WTC11 (cell line): Measurements from ENCODE around the gene CTSO. TPM values are rescaled to one million over a fixed set of nuclear protein-coding genes. Genes with fewer than 3 reads are reported as not detected.

Experiments used
- ATAC-seq: fragments of 200-7000 bp; cut with Tn5 transposase; 2 replicates; pipeline ENCODE4 v1.10.0; 2021; ENCODE audit warnings: mild to moderate bottlenecking, moderate library complexity
- CTCF ChIA-PET: fragments of 300-600 bp; sonication (Branson Sonifier 250); formaldehyde crosslinking; loops from one replicate; lab custom pipeline; 2021; ENCODE audit warnings: antibody characterized with exemption; lab: Charles Lee
- POLR2A ChIA-PET: fragments of 350-600 bp; sonication (Branson Sonifier 250); formaldehyde crosslinking; loops from one replicate; lab custom pipeline; 2021; ENCODE audit warnings: antibody characterized with exemption; lab: Charles Lee
- DNase-seq: peaks from one replicate; pipeline ENCODE4 v3.0.0; 2021; ENCODE audit warnings: low spot score
- H3K27ac Mint-ChIP-seq: 2 replicates; pipeline ENCODE4 v1.8.0; 2021; ENCODE audit warnings: mixed read lengths
- H3K27me3 Mint-ChIP-seq: 2 replicates; pipeline ENCODE4 v1.8.0; 2021; ENCODE audit warnings: low read depth, mild to moderate bottlenecking, moderate library complexity, mixed read lengths
- H3K36me3 Mint-ChIP-seq: 2 replicates; pipeline ENCODE4 v1.8.0; 2021; ENCODE audit warnings: mixed read lengths
- H3K4me1 Mint-ChIP-seq: 2 replicates; pipeline ENCODE4 v1.8.0; 2022; ENCODE audit warnings: mixed read lengths
- H3K4me3 Mint-ChIP-seq: 2 replicates; pipeline ENCODE4 v1.8.0; 2021; ENCODE audit warnings: mild to moderate bottlenecking, moderate library complexity, mixed read lengths
- H3K9me3 Mint-ChIP-seq: 2 replicates; pipeline ENCODE4 v1.8.0; 2021; ENCODE audit warnings: mixed read lengths
- CREM ChIP-seq: sonication (generic); formaldehyde crosslinking; IDR thresholded peaks from 2 replicates; pipeline ENCODE4 v1.8.1; 2022; ENCODE audit warnings: mild to moderate bottlenecking, missing genetic modification reagents, moderate library complexity
- GRHL2 ChIP-seq: fragments of 250-450 bp; sonication (Bioruptor Pico); IDR thresholded peaks from 2 replicates; pipeline ENCODE4 v1.8.0; 2022; ENCODE audit warnings: mild to moderate bottlenecking, moderate library complexity; ENCODE audit not compliant: insufficient replicate concordance, severe bottlenecking
- HMGA2 ChIP-seq: fragments of 250-450 bp; sonication (Bioruptor Pico); IDR thresholded peaks from 2 replicates; pipeline ENCODE4 v1.4.0; 2021; ENCODE audit warnings: mild to moderate bottlenecking, moderate library complexity
- MYBL2 ChIP-seq: sonication (generic); formaldehyde crosslinking; IDR thresholded peaks from 2 replicates; pipeline ENCODE4 v1.8.1; 2023; ENCODE audit warnings: mild to moderate bottlenecking, moderate library complexity, missing genetic modification reagents
- NFYB ChIP-seq: sonication (generic); formaldehyde crosslinking; conservative IDR thresholded peaks from 2 replicates; pipeline ENCODE4 v1.8.0; 2022; ENCODE audit warnings: low read depth, missing genetic modification reagents
- RELA ChIP-seq: sonication (generic); formaldehyde crosslinking; IDR thresholded peaks from 2 replicates; pipeline ENCODE4 v1.8.1; 2022; ENCODE audit warnings: missing genetic modification reagents, mild to moderate bottlenecking, borderline replicate concordance
- TEAD1 ChIP-seq: sonication (generic); formaldehyde crosslinking; IDR thresholded peaks from 2 replicates; pipeline ENCODE4 v1.8.0; 2022; ENCODE audit warnings: mild to moderate bottlenecking, missing genetic modification reagents
- TEAD4 ChIP-seq: sonication (generic); formaldehyde crosslinking; IDR thresholded peaks from 2 replicates; pipeline ENCODE4 v1.8.0; 2022; ENCODE audit warnings: mild to moderate bottlenecking, missing genetic modification reagents
- TP53 ChIP-seq: sonication (generic); formaldehyde crosslinking; IDR thresholded peaks from 2 replicates; pipeline ENCODE4 v1.8.1; 2023; ENCODE audit warnings: mild to moderate bottlenecking, missing genetic modification reagents
- ZBTB21 ChIP-seq: sonication (generic); formaldehyde crosslinking; IDR thresholded peaks from 2 replicates; pipeline ENCODE4 v1.8.1; 2023; ENCODE audit warnings: mild to moderate bottlenecking, missing genetic modification reagents, borderline replicate concordance
- ZNF671 ChIP-seq: fragments of 250-450 bp; sonication (Bioruptor Pico); IDR thresholded peaks from 2 replicates; pipeline ENCODE4 v1.8.0; 2021; ENCODE audit warnings: mild to moderate bottlenecking
- total RNA-seq: library from RNA; stranded (reverse); gene quantifications from 3 replicates; pipeline ENCODE4 v1.2.3, GENCODE V29; 2021
- TF ChIP-seq, protein P1 (sequence below): sonication (generic); formaldehyde crosslinking; IDR thresholded peaks from 2 replicates; pipeline ENCODE4 v1.8.0; 2023; ENCODE audit warnings: missing genetic modification reagents
- TF ChIP-seq, protein P2 (sequence below): sonication (generic); formaldehyde crosslinking; IDR thresholded peaks from 2 replicates; pipeline ENCODE4 v1.8.1; 2022; ENCODE audit warnings: missing genetic modification reagents, borderline replicate concordance
- TF ChIP-seq, protein P3 (sequence below): fragments of 250-450 bp; sonication (Bioruptor Pico); IDR thresholded peaks from 2 replicates; pipeline ENCODE4 v2.1.2; 2022; ENCODE audit warnings: mild to moderate bottlenecking, moderate library complexity
- TF ChIP-seq, protein P4 (sequence below): sonication (generic); formaldehyde crosslinking; IDR thresholded peaks from 2 replicates; pipeline ENCODE4 v1.8.0; 2022; ENCODE audit warnings: mild to moderate bottlenecking, missing genetic modification reagents
- TF ChIP-seq, protein P5 (sequence below): fragments of 250-450 bp; sonication (Bioruptor Pico); conservative IDR thresholded peaks from 2 replicates; pipeline ENCODE4 v1.9.0; 2021; ENCODE audit warnings: mild to moderate bottlenecking
- TF ChIP-seq, protein P6 (sequence below): sonication (generic); formaldehyde crosslinking; IDR thresholded peaks from 2 replicates; pipeline ENCODE4 v1.8.1; 2023; ENCODE audit warnings: mild to moderate bottlenecking, moderate library complexity, missing genetic modification reagents
- TF ChIP-seq, protein P7 (sequence below): fragments of 250-450 bp; sonication (Bioruptor Pico); IDR thresholded peaks from 2 replicates; pipeline ENCODE4 v1.9.0; 2021; ENCODE audit warnings: moderate library complexity, mild to moderate bottlenecking, inconsistent platforms, borderline replicate concordance
- TF ChIP-seq, protein P8 (sequence below): sonication (generic); formaldehyde crosslinking; IDR thresholded peaks from 2 replicates; pipeline ENCODE4 v1.8.1; 2023; ENCODE audit warnings: mild to moderate bottlenecking, missing genetic modification reagents, borderline replicate concordance

The CTSO gene
- total RNA-seq, 1 experiment from 2014 or later = 1.2 TPM

DNA sequence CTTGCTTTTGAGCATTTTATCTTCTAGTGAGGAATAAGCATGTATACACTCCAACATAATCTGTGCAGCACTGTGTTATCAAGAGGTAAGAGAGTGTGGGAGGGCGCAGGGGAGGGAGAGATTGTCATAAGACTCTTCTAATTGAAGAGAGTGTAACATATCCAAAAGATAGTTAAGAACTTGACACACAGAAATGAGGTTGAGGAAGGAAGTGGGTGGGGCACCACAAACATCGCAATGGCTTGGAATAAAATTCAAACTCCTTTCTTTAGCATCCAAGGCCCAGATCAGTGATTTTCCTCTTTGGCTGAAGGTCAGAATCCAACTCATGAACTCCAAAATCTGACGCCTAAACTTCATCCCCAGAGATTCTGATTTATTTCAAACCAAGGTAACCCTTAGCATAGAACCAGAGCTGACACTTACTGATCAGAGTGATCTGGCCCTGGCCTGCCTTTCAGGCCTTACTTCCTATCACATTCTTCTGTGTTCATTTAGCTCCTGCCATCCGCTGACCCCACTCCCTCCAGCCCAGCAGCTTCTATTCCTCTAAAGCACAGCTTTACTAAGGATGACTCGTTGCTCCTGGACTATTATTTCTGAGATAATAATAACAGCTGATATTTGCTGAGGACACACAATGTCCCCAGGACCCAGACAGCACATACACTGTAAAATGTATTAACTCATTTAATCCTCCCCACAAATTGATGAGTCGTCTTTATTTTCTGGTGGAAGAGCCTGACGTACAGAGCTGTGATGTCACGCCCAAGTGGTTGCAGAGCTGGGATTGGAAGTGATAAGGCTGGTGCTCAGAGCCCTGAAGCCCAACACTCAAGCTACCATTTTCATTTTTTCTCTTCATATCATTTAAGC lies 10.6 kb upstream of the CTSO start:
- Mint-ChIP-seq H3K4me3 (no peak overlapping the region), H3K9me3 (peaks cover 13% of the 10 kb centered on the region), H3K4me1 (peaks cover 9% of the 10 kb centered on the region), H3K27ac (no peak overlapping the region), H3K36me3 (no peaks in the 10 kb centered on the region; the same call in 1 of the 2 replicates), H3K27me3 (no peaks in the 10 kb centered on the region)
- no peak for DNase-seq
- ATAC-seq = no peak
- ChIA-PET POLR2A (no interaction called here), CTCF (no interaction called here)
- TF ChIP-seq, protein P1, sequence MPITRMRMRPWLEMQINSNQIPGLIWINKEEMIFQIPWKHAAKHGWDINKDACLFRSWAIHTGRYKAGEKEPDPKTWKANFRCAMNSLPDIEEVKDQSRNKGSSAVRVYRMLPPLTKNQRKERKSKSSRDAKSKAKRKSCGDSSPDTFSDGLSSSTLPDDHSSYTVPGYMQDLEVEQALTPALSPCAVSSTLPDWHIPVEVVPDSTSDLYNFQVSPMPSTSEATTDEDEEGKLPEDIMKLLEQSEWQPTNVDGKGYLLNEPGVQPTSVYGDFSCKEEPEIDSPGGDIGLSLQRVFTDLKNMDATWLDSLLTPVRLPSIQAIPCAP (CRISPR knock-in tag) = no peak
- TF ChIP-seq TP53 (CRISPR knock-in tag) (no peak), HMGA2 (CRISPR knock-in tag) (no peak), ZBTB21 (CRISPR knock-in tag) (no peak), TEAD1 (CRISPR knock-in tag) (no peak), TEAD4 (no peak), ZNF671 (no peak), NFYB (CRISPR knock-in tag) (no peak)
- TF ChIP-seq, protein P2, sequence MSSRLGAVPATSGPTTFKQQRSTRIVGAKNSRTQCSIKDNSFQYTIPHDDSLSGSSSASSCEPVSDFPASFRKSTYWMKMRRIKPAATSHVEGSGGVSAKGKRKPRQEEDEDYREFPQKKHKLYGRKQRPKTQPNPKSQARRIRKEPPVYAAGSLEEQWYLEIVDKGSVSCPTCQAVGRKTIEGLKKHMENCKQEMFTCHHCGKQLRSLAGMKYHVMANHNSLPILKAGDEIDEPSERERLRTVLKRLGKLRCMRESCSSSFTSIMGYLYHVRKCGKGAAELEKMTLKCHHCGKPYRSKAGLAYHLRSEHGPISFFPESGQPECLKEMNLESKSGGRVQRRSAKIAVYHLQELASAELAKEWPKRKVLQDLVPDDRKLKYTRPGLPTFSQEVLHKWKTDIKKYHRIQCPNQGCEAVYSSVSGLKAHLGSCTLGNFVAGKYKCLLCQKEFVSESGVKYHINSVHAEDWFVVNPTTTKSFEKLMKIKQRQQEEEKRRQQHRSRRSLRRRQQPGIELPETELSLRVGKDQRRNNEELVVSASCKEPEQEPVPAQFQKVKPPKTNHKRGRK (CRISPR knock-in tag) = no peak
- TF ChIP-seq, protein P3, sequence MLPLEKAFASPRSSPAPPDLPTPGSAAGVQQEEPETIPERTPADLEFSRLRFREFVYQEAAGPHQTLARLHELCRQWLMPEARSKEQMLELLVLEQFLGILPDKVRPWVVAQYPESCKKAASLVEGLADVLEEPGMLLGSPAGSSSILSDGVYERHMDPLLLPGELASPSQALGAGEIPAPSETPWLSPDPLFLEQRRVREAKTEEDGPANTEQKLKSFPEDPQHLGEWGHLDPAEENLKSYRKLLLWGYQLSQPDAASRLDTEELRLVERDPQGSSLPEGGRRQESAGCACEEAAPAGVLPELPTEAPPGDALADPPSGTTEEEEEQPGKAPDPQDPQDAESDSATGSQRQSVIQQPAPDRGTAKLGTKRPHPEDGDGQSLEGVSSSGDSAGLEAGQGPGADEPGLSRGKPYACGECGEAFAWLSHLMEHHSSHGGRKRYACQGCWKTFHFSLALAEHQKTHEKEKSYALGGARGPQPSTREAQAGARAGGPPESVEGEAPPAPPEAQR = no peak
- TF ChIP-seq, protein P4, sequence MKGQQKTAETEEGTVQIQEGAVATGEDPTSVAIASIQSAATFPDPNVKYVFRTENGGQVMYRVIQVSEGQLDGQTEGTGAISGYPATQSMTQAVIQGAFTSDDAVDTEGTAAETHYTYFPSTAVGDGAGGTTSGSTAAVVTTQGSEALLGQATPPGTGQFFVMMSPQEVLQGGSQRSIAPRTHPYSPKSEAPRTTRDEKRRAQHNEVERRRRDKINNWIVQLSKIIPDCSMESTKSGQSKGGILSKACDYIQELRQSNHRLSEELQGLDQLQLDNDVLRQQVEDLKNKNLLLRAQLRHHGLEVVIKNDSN (CRISPR knock-in tag) = no peak
- TF ChIP-seq, protein P5, sequence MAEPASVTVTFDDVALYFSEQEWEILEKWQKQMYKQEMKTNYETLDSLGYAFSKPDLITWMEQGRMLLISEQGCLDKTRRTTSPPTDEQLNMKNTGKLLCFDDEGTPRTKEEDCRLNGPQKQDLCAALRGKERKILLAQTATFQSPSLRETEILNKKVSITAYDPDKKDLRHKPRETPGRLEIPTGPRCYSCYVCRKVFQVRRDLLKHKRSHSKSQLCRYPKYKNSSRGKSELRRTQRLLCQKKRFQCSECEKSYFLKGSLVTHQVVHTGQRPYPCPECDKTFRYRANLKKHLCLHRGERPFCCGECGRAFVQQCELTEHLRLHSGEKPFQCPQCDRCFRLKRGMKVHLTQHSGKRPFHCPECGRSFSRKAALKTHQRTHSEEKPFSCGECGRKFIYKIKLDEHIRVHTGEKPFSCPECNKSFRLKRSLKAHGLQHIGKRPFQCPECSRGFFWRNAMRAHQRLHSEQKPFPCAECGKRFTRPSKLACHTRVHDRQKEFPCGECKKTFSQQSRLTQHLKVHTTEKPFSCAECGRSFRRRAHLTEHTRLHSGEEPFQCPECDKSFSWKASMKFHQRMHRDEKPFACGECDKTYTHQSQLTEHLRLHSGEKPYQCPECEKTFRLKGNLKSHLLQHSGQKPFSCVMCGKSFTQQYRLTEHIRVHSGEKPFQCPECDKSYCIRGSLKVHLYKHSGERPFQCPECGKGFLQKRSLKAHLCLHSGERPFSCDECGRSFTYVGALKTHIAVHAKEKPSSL (CRISPR knock-in tag) = no peak
- TF ChIP-seq, protein P6, sequence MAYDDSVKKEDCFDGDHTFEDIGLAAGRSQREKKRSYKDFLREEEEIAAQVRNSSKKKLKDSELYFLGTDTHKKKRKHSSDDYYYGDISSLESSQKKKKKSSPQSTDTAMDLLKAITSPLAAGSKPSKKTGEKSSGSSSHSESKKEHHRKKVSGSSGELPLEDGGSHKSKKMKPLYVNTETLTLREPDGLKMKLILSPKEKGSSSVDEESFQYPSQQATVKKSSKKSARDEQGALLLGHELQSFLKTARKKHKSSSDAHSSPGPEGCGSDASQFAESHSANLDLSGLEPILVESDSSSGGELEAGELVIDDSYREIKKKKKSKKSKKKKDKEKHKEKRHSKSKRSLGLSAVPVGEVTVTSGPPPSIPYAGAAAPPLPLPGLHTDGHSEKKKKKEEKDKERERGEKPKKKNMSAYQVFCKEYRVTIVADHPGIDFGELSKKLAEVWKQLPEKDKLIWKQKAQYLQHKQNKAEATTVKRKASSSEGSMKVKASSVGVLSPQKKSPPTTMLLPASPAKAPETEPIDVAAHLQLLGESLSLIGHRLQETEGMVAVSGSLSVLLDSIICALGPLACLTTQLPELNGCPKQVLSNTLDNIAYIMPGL (CRISPR knock-in tag) = no peak
- TF ChIP-seq, protein P7, sequence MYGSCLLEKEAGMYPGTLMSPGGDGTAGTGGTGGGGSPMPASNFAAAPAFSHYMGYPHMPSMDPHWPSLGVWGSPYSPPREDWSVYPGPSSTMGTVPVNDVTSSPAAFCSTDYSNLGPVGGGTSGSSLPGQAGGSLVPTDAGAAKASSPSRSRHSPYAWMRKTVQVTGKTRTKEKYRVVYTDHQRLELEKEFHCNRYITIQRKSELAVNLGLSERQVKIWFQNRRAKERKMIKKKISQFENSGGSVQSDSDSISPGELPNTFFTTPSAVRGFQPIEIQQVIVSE (CRISPR knock-in tag) = no peak

DNA sequence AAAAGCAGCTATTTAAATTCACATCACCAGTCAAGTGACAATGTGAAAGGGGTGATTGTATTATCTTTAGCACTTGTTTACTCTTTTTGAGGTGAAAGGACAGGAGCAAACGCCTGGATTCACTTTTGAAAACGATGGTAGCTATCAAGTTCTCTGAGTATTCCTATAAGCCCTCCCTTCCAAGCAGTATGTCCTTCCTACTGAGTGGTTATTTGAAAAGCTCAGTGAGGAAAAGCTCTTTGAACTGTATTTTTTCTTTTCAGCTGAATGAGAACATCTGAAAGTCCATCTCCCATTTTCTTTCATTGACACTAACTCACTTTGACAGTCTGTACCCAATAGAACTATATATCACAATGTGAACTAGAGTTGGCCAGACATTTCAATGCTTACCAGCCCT lies 9.1 kb upstream of the CTSO start:
- Mint-ChIP-seq H3K4me1 (peaks cover 13% of the 10 kb centered on the region), H3K9me3 (peaks cover under 1% of the 10 kb centered on the region; the same call in 1 of the 2 replicates), H3K27ac (no peak overlapping the region), H3K36me3 (no peaks in the 10 kb centered on the region), H3K27me3 (no peaks in the 10 kb centered on the region), H3K4me3 (no peak overlapping the region)
- POLR2A ChIA-PET = no interaction called here
- ATAC-seq (no peak), DNase-seq (no peak)
- CTCF ChIA-PET = no interaction called here
- TF ChIP-seq MYBL2 (CRISPR knock-in tag) (no peak), RELA (CRISPR knock-in tag) (no peak), CREM (CRISPR knock-in tag) (no peak), GRHL2 (no peak)
- TF ChIP-seq, protein P8, sequence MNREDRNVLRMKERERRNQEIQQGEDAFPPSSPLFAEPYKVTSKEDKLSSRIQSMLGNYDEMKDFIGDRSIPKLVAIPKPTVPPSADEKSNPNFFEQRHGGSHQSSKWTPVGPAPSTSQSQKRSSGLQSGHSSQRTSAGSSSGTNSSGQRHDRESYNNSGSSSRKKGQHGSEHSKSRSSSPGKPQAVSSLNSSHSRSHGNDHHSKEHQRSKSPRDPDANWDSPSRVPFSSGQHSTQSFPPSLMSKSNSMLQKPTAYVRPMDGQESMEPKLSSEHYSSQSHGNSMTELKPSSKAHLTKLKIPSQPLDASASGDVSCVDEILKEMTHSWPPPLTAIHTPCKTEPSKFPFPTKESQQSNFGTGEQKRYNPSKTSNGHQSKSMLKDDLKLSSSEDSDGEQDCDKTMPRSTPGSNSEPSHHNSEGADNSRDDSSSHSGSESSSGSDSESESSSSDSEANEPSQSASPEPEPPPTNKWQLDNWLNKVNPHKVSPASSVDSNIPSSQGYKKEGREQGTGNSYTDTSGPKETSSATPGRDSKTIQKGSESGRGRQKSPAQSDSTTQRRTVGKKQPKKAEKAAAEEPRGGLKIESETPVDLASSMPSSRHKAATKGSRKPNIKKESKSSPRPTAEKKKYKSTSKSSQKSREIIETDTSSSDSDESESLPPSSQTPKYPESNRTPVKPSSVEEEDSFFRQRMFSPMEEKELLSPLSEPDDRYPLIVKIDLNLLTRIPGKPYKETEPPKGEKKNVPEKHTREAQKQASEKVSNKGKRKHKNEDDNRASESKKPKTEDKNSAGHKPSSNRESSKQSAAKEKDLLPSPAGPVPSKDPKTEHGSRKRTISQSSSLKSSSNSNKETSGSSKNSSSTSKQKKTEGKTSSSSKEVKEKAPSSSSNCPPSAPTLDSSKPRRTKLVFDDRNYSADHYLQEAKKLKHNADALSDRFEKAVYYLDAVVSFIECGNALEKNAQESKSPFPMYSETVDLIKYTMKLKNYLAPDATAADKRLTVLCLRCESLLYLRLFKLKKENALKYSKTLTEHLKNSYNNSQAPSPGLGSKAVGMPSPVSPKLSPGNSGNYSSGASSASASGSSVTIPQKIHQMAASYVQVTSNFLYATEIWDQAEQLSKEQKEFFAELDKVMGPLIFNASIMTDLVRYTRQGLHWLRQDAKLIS (CRISPR knock-in tag) = no peak
